ENCODE data around the gene RPS6KA1.

GRCh38 chr1:26520339-26520738, 9.2 kb upstream of the RPS6KA1 start:
- no peak for TF ChIP-seq PRDM10 (IDR thresholded peaks at IDR 0.05; ENCODE audit: partially characterized antibody)
- TF ChIP-seq ATF3 (IDR thresholded peaks at IDR 0.05) = no peak
- TF ChIP-seq ATF3 (CRISPR knock-in tag; conservative IDR thresholded peaks at IDR 0.05) = no peak
- TF ChIP-seq ZNF263 (CRISPR knock-in tag; IDR thresholded peaks at IDR 0.05; ENCODE audit: borderline replicate concordance) = no peak
- no peak for TF ChIP-seq ESRRA (IDR thresholded peaks at IDR 0.05; ENCODE audit: borderline replicate concordance, low read depth)
- TF ChIP-seq CTCF (IDR thresholded peaks at IDR 0.05 in 2 of 3, conservative IDR thresholded peaks at IDR 0.05 in 1 of 3; ENCODE audit: insufficient read depth in 2 of 3, low read depth in 1 of 3, low read length in 3 of 3) = no peak
- TF ChIP-seq, protein P1, sequence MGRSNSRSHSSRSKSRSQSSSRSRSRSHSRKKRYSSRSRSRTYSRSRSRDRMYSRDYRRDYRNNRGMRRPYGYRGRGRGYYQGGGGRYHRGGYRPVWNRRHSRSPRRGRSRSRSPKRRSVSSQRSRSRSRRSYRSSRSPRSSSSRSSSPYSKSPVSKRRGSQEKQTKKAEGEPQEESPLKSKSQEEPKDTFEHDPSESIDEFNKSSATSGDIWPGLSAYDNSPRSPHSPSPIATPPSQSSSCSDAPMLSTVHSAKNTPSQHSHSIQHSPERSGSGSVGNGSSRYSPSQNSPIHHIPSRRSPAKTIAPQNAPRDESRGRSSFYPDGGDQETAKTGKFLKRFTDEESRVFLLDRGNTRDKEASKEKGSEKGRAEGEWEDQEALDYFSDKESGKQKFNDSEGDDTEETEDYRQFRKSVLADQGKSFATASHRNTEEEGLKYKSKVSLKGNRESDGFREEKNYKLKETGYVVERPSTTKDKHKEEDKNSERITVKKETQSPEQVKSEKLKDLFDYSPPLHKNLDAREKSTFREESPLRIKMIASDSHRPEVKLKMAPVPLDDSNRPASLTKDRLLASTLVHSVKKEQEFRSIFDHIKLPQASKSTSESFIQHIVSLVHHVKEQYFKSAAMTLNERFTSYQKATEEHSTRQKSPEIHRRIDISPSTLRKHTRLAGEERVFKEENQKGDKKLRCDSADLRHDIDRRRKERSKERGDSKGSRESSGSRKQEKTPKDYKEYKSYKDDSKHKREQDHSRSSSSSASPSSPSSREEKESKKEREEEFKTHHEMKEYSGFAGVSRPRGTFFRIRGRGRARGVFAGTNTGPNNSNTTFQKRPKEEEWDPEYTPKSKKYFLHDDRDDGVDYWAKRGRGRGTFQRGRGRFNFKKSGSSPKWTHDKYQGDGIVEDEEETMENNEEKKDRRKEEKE (IDR thresholded peaks at IDR 0.05; ENCODE audit: borderline replicate concordance in 1 of 2, control insufficient read depth in 1 of 2, low read depth in 2 of 2, low read length in 1 of 2) = no peak
